ENCODE data around the gene NDNF.

The NDNF gene

GRCh38 chr4:121014544-121014943, 57.8 kb downstream of the NDNF start:
- DNase-seq (ENCODE audit: low read depth), result no peak

- no peak for DNase-seq (ENCODE audit: low read depth)
Measured at GRCh38 chr4:121011780-121012340, 60.5 kb downstream of the NDNF start.

- DNase-seq (ENCODE audit: low read depth), result no peak
Measured at GRCh38 chr4:121011138-121011537, 61.2 kb downstream of the NDNF start.

- DNase-seq (ENCODE audit: low read depth), result no peak
Measured at GRCh38 chr4:121009578-121010478, 62.5 kb downstream of the NDNF start.

GRCh38 chr4:121007660-121008059, 64.7 kb downstream of the NDNF start:
- no peak for DNase-seq (ENCODE audit: low read depth)

GRCh38 chr4:121003863-121004262, 68.5 kb downstream of the NDNF start:
- DNase-seq (ENCODE audit: low read depth), result no peak

GRCh38 chr4:120995266-120996010, 76.9 kb downstream of the NDNF start:
- no peak for DNase-seq (ENCODE audit: low read depth)

GRCh38 chr4:120994521-120994920, 77.8 kb downstream of the NDNF start:
- DNase-seq (ENCODE audit: low read depth), result no peak

- no peak for DNase-seq (ENCODE audit: low read depth)
Measured at GRCh38 chr4:120991885-120992284, 80.5 kb downstream of the NDNF start.

- no peak for DNase-seq (ENCODE audit: low read depth)
Measured at GRCh38 chr4:120990246-120990645, 82.1 kb downstream of the NDNF start.
